Activated T-helper 17 cell treated with anti-CD3 and anti-CD28 coated beads, Interleukin-2, amount 50 U/mL, for 72 hours (primary cell): ENCODE measurements around the gene RAB23. TPM values are rescaled to one million over a fixed set of nuclear protein-coding genes. Genes with fewer than 3 reads are reported as not detected.

ENCODE experiments used
- ATAC-seq: fragments of 150-1000 bp; cut with Tn5 transposase; replicated peaks from 2 replicates; pipeline ENCODE4 v1.10.0; 2021; ENCODE audit warnings: mild to moderate bottlenecking, moderate library complexity
- H3K27ac Mint-ChIP-seq: one replicate; pipeline ENCODE4 v1.8.0; 2022; ENCODE audit warnings: mixed read lengths
- H3K27me3 Mint-ChIP-seq: one replicate; pipeline ENCODE4 v1.8.0; 2022; ENCODE audit warnings: mixed read lengths
- H3K36me3 Mint-ChIP-seq: one replicate; pipeline ENCODE4 v1.8.0; 2022; ENCODE audit warnings: low read depth, mild to moderate bottlenecking, mixed read lengths
- H3K4me1 Mint-ChIP-seq: one replicate; pipeline ENCODE4 v1.8.0; 2022; ENCODE audit warnings: mixed read lengths
- H3K4me3 Mint-ChIP-seq: one replicate; pipeline ENCODE4 v1.8.0; 2022; ENCODE audit warnings: mild to moderate bottlenecking, mixed read lengths
- H3K9me3 Mint-ChIP-seq: one replicate; pipeline ENCODE4 v1.8.0; 2022; ENCODE audit warnings: mixed read lengths
- total RNA-seq, 2 donors: library from RNA; stranded (reverse); gene quantifications; one replicate each; pipeline ENCODE4 v1.2.3, GENCODE V29; 2022

RAB23 gene
- total RNA-seq, 2 donors from 2014 or later, result 2.6 to 4.1 TPM

DNA sequence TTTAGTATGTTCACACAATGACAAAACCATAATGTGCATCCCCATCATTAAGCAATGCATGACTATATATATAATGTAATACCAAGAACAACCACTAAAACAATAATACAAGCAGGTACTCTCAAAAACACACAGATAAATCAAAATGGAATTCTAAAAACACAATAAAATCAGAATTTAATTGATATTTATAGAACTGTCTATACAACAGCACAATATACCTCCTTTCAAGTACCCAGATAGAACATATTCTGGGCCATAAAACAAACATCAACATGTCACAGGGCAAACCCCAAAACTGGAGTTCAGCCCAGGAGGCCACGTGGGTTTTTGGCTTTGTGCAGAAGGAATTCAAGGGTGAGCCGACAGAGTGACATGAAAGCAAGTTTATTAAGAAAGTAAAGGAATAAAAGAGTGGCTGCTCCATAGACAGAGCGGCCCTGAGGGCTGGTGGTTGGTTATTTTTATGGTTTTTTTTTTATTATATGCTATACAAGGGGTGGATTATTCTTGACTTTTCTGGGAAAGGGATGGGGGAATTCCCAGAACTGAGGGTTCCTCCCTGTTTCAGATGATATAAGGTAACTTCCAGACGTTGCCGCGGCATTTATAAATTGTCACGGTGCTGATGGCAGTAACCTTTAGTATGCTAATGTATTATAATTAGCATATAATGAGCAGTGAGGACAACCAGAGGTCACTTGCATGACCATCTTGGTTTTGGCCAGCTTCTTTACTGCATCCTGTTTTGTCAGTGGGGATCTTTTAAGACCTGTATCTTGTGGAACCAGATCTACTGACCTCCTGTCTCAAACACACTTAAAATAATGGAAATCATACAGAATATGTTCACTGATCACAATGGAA, 5.6 kb downstream of the RAB23 start:
- no peak overlapping the region for H3K4me3 Mint-ChIP-seq
- H3K4me1 Mint-ChIP-seq, result peaks cover 11% of the 10 kb centered on the region
- H3K27ac Mint-ChIP-seq, result no peak overlapping the region
- H3K36me3 Mint-ChIP-seq, result no peaks in the 10 kb centered on the region
- peaks cover 3% of the 10 kb centered on the region for H3K9me3 Mint-ChIP-seq
- ATAC-seq, result no peak
- peaks cover 3% of the 10 kb centered on the region for H3K27me3 Mint-ChIP-seq

DNA sequence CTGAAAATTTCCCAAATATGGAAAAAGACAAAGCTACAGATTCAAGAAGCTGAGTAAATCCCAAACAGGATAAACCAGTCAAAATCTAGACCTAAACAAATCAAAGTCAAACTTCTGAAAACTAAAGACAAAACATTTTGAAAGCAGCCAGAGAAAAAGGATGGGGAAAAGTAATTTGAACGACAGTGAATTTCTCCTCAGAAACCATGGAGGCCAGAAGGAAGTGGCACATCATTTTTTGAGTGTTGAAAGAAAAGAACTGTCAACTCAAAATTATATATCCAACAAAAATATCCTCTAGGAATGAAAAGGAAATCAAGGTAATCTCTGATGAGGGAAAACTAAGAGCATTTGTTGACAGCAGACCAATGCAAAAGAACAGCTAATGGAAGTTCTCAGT, 6.8 kb downstream of the RAB23 start:
- Mint-ChIP-seq H3K9me3 (peaks cover 3% of the 10 kb centered on the region), H3K4me3 (no peak overlapping the region), H3K27me3 (no peaks in the 10 kb centered on the region), H3K27ac (no peak overlapping the region), H3K36me3 (no peaks in the 10 kb centered on the region), H3K4me1 (peaks cover 11% of the 10 kb centered on the region)
- ATAC-seq, result no peak

- no peaks in the 10 kb centered on the region for H3K36me3 Mint-ChIP-seq
- H3K27ac Mint-ChIP-seq, result no peak overlapping the region
- peaks cover 1% of the 10 kb centered on the region for H3K9me3 Mint-ChIP-seq
- no peak for ATAC-seq
- H3K4me1 Mint-ChIP-seq, result peaks cover 21% of the 10 kb centered on the region
- no peak overlapping the region for H3K4me3 Mint-ChIP-seq
- no peaks in the 10 kb centered on the region for H3K27me3 Mint-ChIP-seq
Measured at GRCh38 chr6:57210060-57210459, 12.0 kb downstream of the RAB23 start.

- H3K9me3 Mint-ChIP-seq, result no peaks in the 10 kb centered on the region
Measured at GRCh38 chr6:57209030-57209429, 13.1 kb downstream of the RAB23 start.

GRCh38 chr6:57207872-57208271, 14.2 kb downstream of the RAB23 start:
- peak; percentile 80 for ATAC-seq
- peaks cover 12% of the 10 kb centered on the region for H3K4me1 Mint-ChIP-seq
- H3K27me3 Mint-ChIP-seq, result no peaks in the 10 kb centered on the region
- peak overlapping the region; percentile 38 for H3K4me3 Mint-ChIP-seq
- H3K27ac Mint-ChIP-seq, result peak overlapping the region; percentile 74
- no peaks in the 10 kb centered on the region for H3K9me3 Mint-ChIP-seq
- H3K36me3 Mint-ChIP-seq, result no peaks in the 10 kb centered on the region

More at GRCh38 chr6:57209030-57209429, 13.1 kb downstream of the RAB23 start:
- Mint-ChIP-seq H3K4me3 (no peak overlapping the region), H3K4me1 (peaks cover 12% of the 10 kb centered on the region), H3K27ac (no peak overlapping the region), H3K36me3 (no peaks in the 10 kb centered on the region), H3K27me3 (no peaks in the 10 kb centered on the region)
- ATAC-seq, result no peak

GRCh38 chr6:57207141-57207540, 15.0 kb downstream of the RAB23 start:
- Mint-ChIP-seq H3K36me3 (no peaks in the 10 kb centered on the region), H3K4me3 (no peak overlapping the region), H3K9me3 (no peaks in the 10 kb centered on the region), H3K27ac (peak overlapping the region; percentile 74), H3K27me3 (no peaks in the 10 kb centered on the region), H3K4me1 (peaks cover 12% of the 10 kb centered on the region)
- ATAC-seq, result peak; percentile 88

- Mint-ChIP-seq H3K4me1 (peaks cover 12% of the 10 kb centered on the region), H3K27me3 (no peaks in the 10 kb centered on the region), H3K4me3 (no peak overlapping the region), H3K27ac (peak overlapping the region; percentile 2), H3K9me3 (no peaks in the 10 kb centered on the region), H3K36me3 (no peaks in the 10 kb centered on the region)
- ATAC-seq, result no peak
Measured at GRCh38 chr6:57205550-57206328, 16.4 kb downstream of the RAB23 start.

- no peak for ATAC-seq
- Mint-ChIP-seq H3K4me1 (peaks cover 12% of the 10 kb centered on the region), H3K27me3 (no peaks in the 10 kb centered on the region), H3K27ac (no peak overlapping the region), H3K4me3 (no peak overlapping the region), H3K36me3 (no peaks in the 10 kb centered on the region), H3K9me3 (no peaks in the 10 kb centered on the region)
Measured at GRCh38 chr6:57201718-57202117, 20.4 kb downstream of the RAB23 start.

DNA sequence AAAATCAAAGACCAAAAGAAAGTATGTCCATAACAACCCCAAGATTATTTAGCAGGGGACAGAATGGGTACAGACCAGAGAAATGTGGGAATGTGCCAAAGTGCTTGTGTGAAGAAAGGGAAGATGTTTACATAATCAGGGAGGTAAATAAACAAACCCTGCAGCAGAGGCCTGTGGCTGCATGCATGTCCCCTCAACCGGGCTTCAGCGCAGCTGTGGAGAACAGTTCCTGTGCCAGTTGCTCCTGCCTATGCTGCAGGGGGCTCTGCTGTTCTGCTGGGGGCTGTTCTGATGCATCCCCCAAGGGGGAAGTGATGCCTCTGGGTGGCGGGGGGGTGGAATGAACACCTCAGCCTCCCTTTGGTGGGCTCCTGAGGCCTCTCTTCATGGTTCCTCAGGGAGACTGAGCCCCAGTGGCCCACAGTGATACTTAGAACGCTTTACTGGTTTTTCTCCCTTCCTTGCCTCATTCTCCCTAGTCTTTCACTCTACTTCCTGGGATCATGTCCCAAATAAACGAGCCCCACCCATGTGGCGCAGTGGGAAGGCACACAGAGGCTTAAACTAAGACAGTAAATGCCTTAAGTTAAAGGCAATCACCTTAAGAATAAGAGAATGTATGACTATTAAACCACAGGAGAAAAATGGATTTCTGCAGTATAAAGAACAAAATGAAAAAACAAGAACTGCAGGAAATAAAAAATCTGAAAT, 23.0 kb downstream of the RAB23 start:
- Mint-ChIP-seq H3K4me3 (no peak overlapping the region), H3K4me1 (no peaks in the 10 kb centered on the region), H3K36me3 (no peaks in the 10 kb centered on the region), H3K27ac (no peak overlapping the region), H3K9me3 (no peaks in the 10 kb centered on the region), H3K27me3 (no peaks in the 10 kb centered on the region)
- ATAC-seq, result no peak

- Mint-ChIP-seq H3K4me1 (no peaks in the 10 kb centered on the region), H3K4me3 (no peak overlapping the region), H3K9me3 (no peaks in the 10 kb centered on the region), H3K27ac (no peak overlapping the region), H3K36me3 (peaks cover 10% of the 10 kb centered on the region), H3K27me3 (no peaks in the 10 kb centered on the region)
- ATAC-seq, result no peak
Measured at GRCh38 chr6:57195457-57195856, 26.6 kb downstream of the RAB23 start.

- Mint-ChIP-seq H3K4me1 (no peaks in the 10 kb centered on the region), H3K36me3 (peaks cover 10% of the 10 kb centered on the region), H3K9me3 (no peaks in the 10 kb centered on the region), H3K4me3 (no peak overlapping the region), H3K27ac (no peak overlapping the region), H3K27me3 (no peaks in the 10 kb centered on the region)
- ATAC-seq, result no peak
Measured at GRCh38 chr6:57193177-57193576, 28.9 kb downstream of the RAB23 start.

GRCh38 chr6:57190140-57190539, 32.0 kb downstream of the RAB23 start:
- H3K9me3 Mint-ChIP-seq, result no peaks in the 10 kb centered on the region
- no peak overlapping the region for H3K27ac Mint-ChIP-seq
- H3K4me1 Mint-ChIP-seq, result no peaks in the 10 kb centered on the region
- no peak for ATAC-seq
- H3K36me3 Mint-ChIP-seq, result peaks cover 21% of the 10 kb centered on the region
- no peak overlapping the region for H3K4me3 Mint-ChIP-seq
- no peaks in the 10 kb centered on the region for H3K27me3 Mint-ChIP-seq

DNA sequence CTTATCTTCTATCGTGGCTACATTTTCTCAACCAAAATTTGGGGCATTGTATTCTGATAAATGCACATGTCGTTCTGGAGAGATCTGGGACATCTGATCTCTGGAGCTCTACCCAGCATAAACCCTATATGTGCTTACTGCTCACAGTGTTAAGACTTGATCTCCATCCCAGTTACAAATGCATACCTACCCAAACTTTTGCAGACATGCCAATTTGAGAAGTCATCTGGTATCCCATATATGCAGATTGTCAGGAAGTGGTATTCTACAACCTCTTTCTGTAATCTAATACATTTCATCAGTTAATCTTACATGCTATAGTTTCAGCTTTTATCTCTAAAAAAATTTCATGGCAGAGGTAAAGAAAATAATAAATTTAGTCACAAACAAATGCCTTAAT, 38.8 kb downstream of the RAB23 start:
- ATAC-seq, result no peak
- no peak overlapping the region for H3K27ac Mint-ChIP-seq
- no peaks in the 10 kb centered on the region for H3K4me1 Mint-ChIP-seq
- H3K9me3 Mint-ChIP-seq, result no peaks in the 10 kb centered on the region
- H3K27me3 Mint-ChIP-seq, result no peaks in the 10 kb centered on the region
- H3K36me3 Mint-ChIP-seq, result peaks cover 56% of the 10 kb centered on the region
- no peak overlapping the region for H3K4me3 Mint-ChIP-seq

- Mint-ChIP-seq H3K4me3 (no peak overlapping the region), H3K27ac (peak overlapping the region; percentile 68), H3K4me1 (no peaks in the 10 kb centered on the region), H3K27me3 (no peaks in the 10 kb centered on the region), H3K36me3 (peaks cover 56% of the 10 kb centered on the region), H3K9me3 (no peaks in the 10 kb centered on the region)
- no peak for ATAC-seq
Measured at GRCh38 chr6:57182017-57182432, 40.1 kb downstream of the RAB23 start.
